Duodenal mucosa (tissue), 2 donors: ENCODE measurements around the gene FAM228B.

Source experiments
- H3K27ac ChIP-seq: one replicate; pipeline ENCODE4 v1.7.0; 2013; ENCODE audit warnings: low read depth, low read length
- H3K27me3 ChIP-seq, 2 donors: one replicate each; pipeline ENCODE4 v1.7.0; 2013; ENCODE audit warnings: low read length in 2 of 2, control low read depth in 1 of 2; ENCODE audit not compliant: insufficient read depth in 2 of 2, control insufficient read depth in 1 of 2
- H3K36me3 ChIP-seq, 2 donors: one replicate each; pipeline ENCODE4 v1.7.0; 2013; ENCODE audit warnings: low read length in 2 of 2, control low read depth in 1 of 2; ENCODE audit not compliant: insufficient read depth in 2 of 2, control insufficient read depth in 1 of 2
- H3K4me1 ChIP-seq, 2 donors: one replicate each; pipeline ENCODE4 v1.7.0; 2013; ENCODE audit warnings: low read length in 2 of 2, control low read depth in 1 of 2; ENCODE audit not compliant: insufficient read depth in 2 of 2, control insufficient read depth in 1 of 2
- H3K4me3 ChIP-seq, 2 donors: one replicate each; pipeline ENCODE4 v1.7.0; 2013; ENCODE audit warnings: low read length in 2 of 2, low read depth in 1 of 2
- H3K9ac ChIP-seq, 2 donors: one replicate each; pipeline ENCODE4 v1.7.0; 2013; ENCODE audit warnings: low read length in 2 of 2, low read depth in 1 of 2
- H3K9me3 ChIP-seq, 2 donors: one replicate each; pipeline ENCODE4 v1.7.0; 2013; ENCODE audit warnings: low read length in 2 of 2, control low read depth in 1 of 2; ENCODE audit not compliant: control insufficient read depth in 1 of 2

FAM228B gene

GRCh38 chr2:24153478-24153877, 30.2 kb downstream of the FAM228B start:
- Histone ChIP-seq H3K9me3 (no peaks in the 10 kb centered on the region), H3K36me3 (no peaks in the 10 kb centered on the region), H3K9ac (no peak overlapping the region), H3K4me3 (no peak overlapping the region), H3K4me1 (peaks cover 0 to 3% of the 10 kb centered on the region in 2 donors), H3K27me3 (no peaks in the 10 kb centered on the region), H3K27ac (no peak overlapping the region)

GRCh38 chr2:24158131-24158530, 34.9 kb downstream of the FAM228B start:
- Histone ChIP-seq H3K27me3 (no peaks in the 10 kb centered on the region), H3K9me3 (peaks cover 0 to 3% of the 10 kb centered on the region in 2 donors), H3K4me3 (no peak overlapping the region), H3K4me1 (peaks cover 0 to 3% of the 10 kb centered on the region in 2 donors), H3K27ac (no peak overlapping the region), H3K36me3 (no peaks in the 10 kb centered on the region), H3K9ac (no peak overlapping the region)

GRCh38 chr2:24159708-24160107, 36.4 kb downstream of the FAM228B start:
- Histone ChIP-seq H3K4me3 (no peak overlapping the region), H3K4me1 (no peaks in the 10 kb centered on the region), H3K27ac (no peak overlapping the region), H3K27me3 (no peaks in the 10 kb centered on the region), H3K9me3 (peaks cover 0 to 3% of the 10 kb centered on the region in 2 donors), H3K9ac (no peak overlapping the region), H3K36me3 (no peaks in the 10 kb centered on the region)

GRCh38 chr2:24160761-24161160, 37.5 kb downstream of the FAM228B start:
- no peak overlapping the region for H3K9ac ChIP-seq
- no peak overlapping the region for H3K27ac ChIP-seq
- H3K4me1 ChIP-seq, result no peaks in the 10 kb centered on the region
- no peaks in the 10 kb centered on the region for H3K36me3 ChIP-seq
- H3K9me3 ChIP-seq, result peaks cover 0 to 3% of the 10 kb centered on the region in 2 donors
- no peaks in the 10 kb centered on the region for H3K27me3 ChIP-seq
- H3K4me3 ChIP-seq, result no peak overlapping the region

- Histone ChIP-seq H3K27ac (no peak overlapping the region), H3K27me3 (no peaks in the 10 kb centered on the region), H3K36me3 (no peaks in the 10 kb centered on the region), H3K9ac (no peak overlapping the region), H3K4me3 (no peak overlapping the region), H3K9me3 (peaks cover 0 to 3% of the 10 kb centered on the region in 2 donors), H3K4me1 (no peaks in the 10 kb centered on the region)
Measured at GRCh38 chr2:24162494-24162893, 39.2 kb downstream of the FAM228B start.

- no peaks in the 10 kb centered on the region for H3K36me3 ChIP-seq
- H3K4me1 ChIP-seq, result no peaks in the 10 kb centered on the region
- H3K9ac ChIP-seq, result no peak overlapping the region
- no peak overlapping the region for H3K4me3 ChIP-seq
- no peaks in the 10 kb centered on the region for H3K27me3 ChIP-seq
- peaks cover 0 to 3% of the 10 kb centered on the region in 2 donors for H3K9me3 ChIP-seq
- H3K27ac ChIP-seq, result no peak overlapping the region
Measured at GRCh38 chr2:24163186-24163585, 39.9 kb downstream of the FAM228B start.

- H3K9me3 ChIP-seq, result peaks cover 0 to 3% of the 10 kb centered on the region in 2 donors
- no peaks in the 10 kb centered on the region for H3K4me1 ChIP-seq
- H3K36me3 ChIP-seq, result no peaks in the 10 kb centered on the region
- no peak overlapping the region for H3K4me3 ChIP-seq
- no peaks in the 10 kb centered on the region for H3K27me3 ChIP-seq
- no peak overlapping the region for H3K9ac ChIP-seq
- H3K27ac ChIP-seq, result no peak overlapping the region
Measured at GRCh38 chr2:24163601-24164000, 40.3 kb downstream of the FAM228B start.

GRCh38 chr2:24164416-24164973, 41.2 kb downstream of the FAM228B start:
- Histone ChIP-seq H3K36me3 (no peaks in the 10 kb centered on the region), H3K27ac (no peak overlapping the region), H3K4me1 (no peaks in the 10 kb centered on the region), H3K9ac (no peak overlapping the region), H3K9me3 (peaks cover 0 to 3% of the 10 kb centered on the region in 2 donors), H3K4me3 (no peak overlapping the region), H3K27me3 (no peaks in the 10 kb centered on the region)

GRCh38 chr2:24169023-24169422, 45.8 kb downstream of the FAM228B start:
- Histone ChIP-seq H3K27ac (no peak overlapping the region), H3K9ac (no peak overlapping the region), H3K4me1 (no peaks in the 10 kb centered on the region), H3K9me3 (no peaks in the 10 kb centered on the region), H3K36me3 (no peaks in the 10 kb centered on the region), H3K4me3 (no peak overlapping the region), H3K27me3 (no peaks in the 10 kb centered on the region)

- Histone ChIP-seq H3K9ac (no peak within 1 kb of the TSS), H3K4me3 (no peak within 1 kb of the TSS), H3K4me1 (no peaks in the 10 kb centered on the region), H3K27ac (no peak within 1 kb of the TSS), H3K27me3 (no peaks in the 10 kb centered on the region), H3K36me3 (no peaks in the 10 kb centered on the region), H3K9me3 (no peaks in the 10 kb centered on the region)
Measured at GRCh38 chr2:24174851-24175277, 51.6 kb downstream of the FAM228B start, which contains the start of gene FAM228A. TSS of gene FAM228A (plus strand) at chr2:24175053. CDS start at chr2:24175481, 428 bp downstream.
